GM18499 (cell line): Measurements from ENCODE around the gene CNTN4.

Experiments
- ATAC-seq: cut with Tn5 transposase; IDR thresholded peaks from one replicate; pipeline ENCODE4 v1.9.1; 2021; ENCODE audit warnings: moderate number of reproducible peaks; ENCODE audit not compliant: insufficient read depth, unreplicated experiment

The CNTN4 gene

GRCh38 chr3:2656806-2657777 is 558.4 kb downstream of the CNTN4 start:
- ATAC-seq = no peak

- ATAC-seq = no peak
These were observed 559.3 kb downstream of the CNTN4 start for GRCh38 chr3:2657971-2658370.

- no peak for ATAC-seq
These were observed 561.2 kb downstream of the CNTN4 start for GRCh38 chr3:2659896-2660295.

- no peak for ATAC-seq
These were observed 562.4 kb downstream of the CNTN4 start for GRCh38 chr3:2661078-2661477.

- no peak for ATAC-seq
These were observed 578.8 kb downstream of the CNTN4 start for GRCh38 chr3:2677501-2677900.

- ATAC-seq = no peak
These were observed 581.6 kb downstream of the CNTN4 start for GRCh38 chr3:2680236-2680635.

- no peak for ATAC-seq
These were observed 585.4 kb downstream of the CNTN4 start for GRCh38 chr3:2684046-2684445.

GRCh38 chr3:2686816-2687502 is 588.3 kb downstream of the CNTN4 start:
- no peak for ATAC-seq

- no peak for ATAC-seq
These were observed 598.9 kb downstream of the CNTN4 start for GRCh38 chr3:2697589-2697988.

GRCh38 chr3:2701471-2701870 is 602.8 kb downstream of the CNTN4 start:
- ATAC-seq = no peak

GRCh38 chr3:2706144-2706835 is 607.6 kb downstream of the CNTN4 start:
- ATAC-seq = no peak

- no peak for ATAC-seq
These were observed 608.2 kb downstream of the CNTN4 start for GRCh38 chr3:2706836-2707210.

- ATAC-seq = no peak
These were observed 612.4 kb downstream of the CNTN4 start for GRCh38 chr3:2711081-2711480.

- ATAC-seq = no peak
These were observed 615.3 kb downstream of the CNTN4 start for GRCh38 chr3:2713923-2714322.

GRCh38 chr3:2714834-2715233 is 616.2 kb downstream of the CNTN4 start:
- ATAC-seq = no peak

- no peak for ATAC-seq
These were observed 628.4 kb downstream of the CNTN4 start for GRCh38 chr3:2727101-2727500.

GRCh38 chr3:2727610-2728318 is 629.1 kb downstream of the CNTN4 start:
- ATAC-seq = no peak

GRCh38 chr3:2731843-2732242 is 633.2 kb downstream of the CNTN4 start:
- no peak for ATAC-seq

GRCh38 chr3:2735392-2735894 is 636.8 kb downstream of the CNTN4 start:
- ATAC-seq = no peak

- no peak for ATAC-seq
These were observed 642.9 kb downstream of the CNTN4 start for GRCh38 chr3:2741516-2741915.
